Activated T-cell treated with anti-CD3 and anti-CD28 coated beads, Interleukin-2, amount 50 U/mL, for 72 hours (primary cell): Measurements from ENCODE around the gene APBB2. TPM values are rescaled to one million over a fixed set of nuclear protein-coding genes. Genes with fewer than 3 reads are reported as not detected.
"Not testable (repeated sequence)": the region's sequence is repeated elsewhere in the genome, so short reads cannot be mapped to it uniquely, and the experiment has no call there.

Experiments used
- ATAC-seq, 2 donors: fragments of 150-1000 bp; cut with Tn5 transposase; replicated peaks in 1 of 2; 2 replicates each; pipeline ENCODE4 v1.10.0; 2021; ENCODE audit warnings: moderate library complexity in 2 of 2, mild to moderate bottlenecking in 1 of 2
- DNase-seq, 2 donors: peaks; one replicate each; pipeline ENCODE4 v3.0.0; 2021 to 2022; ENCODE audit warnings: mixed read lengths in 1 of 2
- H3K27ac Mint-ChIP-seq: one replicate; pipeline ENCODE4 v1.8.0; 2022; ENCODE audit warnings: mild to moderate bottlenecking, moderate library complexity, mixed read lengths
- H3K27me3 Mint-ChIP-seq: one replicate; pipeline ENCODE4 v1.8.0; 2022; ENCODE audit warnings: low read depth, mixed read lengths
- H3K36me3 Mint-ChIP-seq, 2 donors: one replicate each; pipeline ENCODE4 v1.8.0; 2022; ENCODE audit warnings: mixed read lengths in 2 of 2, mild to moderate bottlenecking in 1 of 2; ENCODE audit not compliant: insufficient read depth in 2 of 2
- H3K4me1 Mint-ChIP-seq: one replicate; pipeline ENCODE4 v1.8.0; 2022; ENCODE audit warnings: low read depth, mixed read lengths
- H3K4me3 Mint-ChIP-seq, 2 donors: one replicate each; pipeline ENCODE4 v1.8.0; 2022; ENCODE audit warnings: mild to moderate bottlenecking in 2 of 2, mixed read lengths in 2 of 2, moderate library complexity in 2 of 2
- H3K9me3 Mint-ChIP-seq, 2 donors: one replicate each; pipeline ENCODE4 v1.8.0; 2022; ENCODE audit warnings: mixed read lengths in 2 of 2
- total RNA-seq, 2 donors: library from RNA; stranded (reverse); gene quantifications; one replicate each; pipeline ENCODE4 v1.2.3, GENCODE V29; 2022

Gene APBB2
- total RNA-seq, 2 donors from 2014 or later, result 6.8 to 8.6 TPM

DNA sequence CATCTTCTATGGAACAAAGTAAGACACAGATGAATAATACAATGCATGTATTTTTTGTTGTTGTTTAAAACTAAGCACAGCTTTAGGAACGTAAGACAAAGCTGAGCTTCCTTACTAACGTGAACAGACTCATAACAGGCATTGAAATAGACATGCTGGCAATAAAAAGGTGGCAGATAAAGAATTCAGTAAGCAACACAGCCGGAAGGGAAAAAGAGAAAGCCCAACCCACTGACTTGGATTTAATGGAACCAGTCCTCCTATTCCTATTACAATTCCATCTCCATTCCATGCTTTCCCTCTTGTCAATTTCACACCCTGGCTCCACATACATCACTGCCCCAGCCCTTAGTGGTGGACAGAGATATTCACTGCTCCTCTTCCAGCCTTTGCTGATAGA, 282.5 kb downstream of the APBB2 start:
- H3K27ac Mint-ChIP-seq, result no peak overlapping the region
- peaks cover 8% of the 10 kb centered on the region for H3K4me1 Mint-ChIP-seq

GRCh38 chr4:40931238-40931637, 283.1 kb downstream of the APBB2 start:
- Mint-ChIP-seq H3K9me3 (no peaks in the 10 kb centered on the region), H3K27me3 (peaks cover 18% of the 10 kb centered on the region), H3K4me1 (peaks cover 12% of the 10 kb centered on the region), H3K27ac (no peak overlapping the region), H3K36me3 (no peaks in the 10 kb centered on the region), H3K4me3 (no peak overlapping the region)
- no peak for DNase-seq
- no peak for ATAC-seq

More for the DNA sequence above, 282.5 kb downstream of the APBB2 start:
- Mint-ChIP-seq H3K36me3 (no peaks in the 10 kb centered on the region), H3K27me3 (peaks cover 12% of the 10 kb centered on the region), H3K9me3 (no peaks in the 10 kb centered on the region), H3K4me3 (no peak overlapping the region)
- DNase-seq, result no peak
- no peak for ATAC-seq

- Mint-ChIP-seq H3K4me3 (peak overlapping the region in 1 of 2 donors; percentile 52), H3K9me3 (no peaks in the 10 kb centered on the region), H3K27me3 (peaks cover 20% of the 10 kb centered on the region), H3K36me3 (no peaks in the 10 kb centered on the region), H3K27ac (peak overlapping the region; percentile 49), H3K4me1 (peaks cover 12% of the 10 kb centered on the region)
- ATAC-seq (peak; percentile 35 to 73), DNase-seq (no peak)
Measured at GRCh38 chr4:40927074-40927473, 287.3 kb downstream of the APBB2 start.

DNA sequence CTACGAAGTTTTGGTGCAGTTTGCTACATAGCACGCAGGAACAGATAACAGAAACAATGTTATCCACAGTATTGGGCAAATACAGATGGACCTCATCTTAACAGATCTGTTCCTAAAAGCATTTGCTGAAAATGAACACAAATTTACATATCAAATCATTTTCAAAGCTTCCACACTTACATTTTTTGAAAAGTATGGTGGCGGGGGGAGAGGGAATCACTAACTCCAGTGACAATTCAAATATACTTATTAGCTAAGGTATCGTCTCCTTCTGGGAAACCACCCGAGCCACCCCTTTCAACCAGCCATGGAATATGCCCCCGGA, 289.6 kb downstream of the APBB2 start:
- H3K27ac Mint-ChIP-seq, result no peak overlapping the region

GRCh38 chr4:40924096-40924792, 290.1 kb downstream of the APBB2 start:
- H3K27me3 Mint-ChIP-seq, result peaks cover 20% of the 10 kb centered on the region
- DNase-seq (peak; percentile 85 to 87), ATAC-seq (peak; percentile 72 to 79)
- H3K27ac Mint-ChIP-seq, result peak overlapping the region; percentile 77
- H3K4me3 Mint-ChIP-seq, result no peak overlapping the region
- H3K4me1 Mint-ChIP-seq, result peaks cover 18% of the 10 kb centered on the region
- H3K36me3 Mint-ChIP-seq, result no peaks in the 10 kb centered on the region
- H3K9me3 Mint-ChIP-seq, result no peaks in the 10 kb centered on the region

More for the DNA sequence above, 289.6 kb downstream of the APBB2 start:
- no peak for ATAC-seq
- peaks cover 18% of the 10 kb centered on the region for H3K4me1 Mint-ChIP-seq
- peaks cover 20% of the 10 kb centered on the region for H3K27me3 Mint-ChIP-seq
- no peak overlapping the region for H3K4me3 Mint-ChIP-seq
- no peaks in the 10 kb centered on the region for H3K9me3 Mint-ChIP-seq
- no peak for DNase-seq
- no peaks in the 10 kb centered on the region for H3K36me3 Mint-ChIP-seq

DNA sequence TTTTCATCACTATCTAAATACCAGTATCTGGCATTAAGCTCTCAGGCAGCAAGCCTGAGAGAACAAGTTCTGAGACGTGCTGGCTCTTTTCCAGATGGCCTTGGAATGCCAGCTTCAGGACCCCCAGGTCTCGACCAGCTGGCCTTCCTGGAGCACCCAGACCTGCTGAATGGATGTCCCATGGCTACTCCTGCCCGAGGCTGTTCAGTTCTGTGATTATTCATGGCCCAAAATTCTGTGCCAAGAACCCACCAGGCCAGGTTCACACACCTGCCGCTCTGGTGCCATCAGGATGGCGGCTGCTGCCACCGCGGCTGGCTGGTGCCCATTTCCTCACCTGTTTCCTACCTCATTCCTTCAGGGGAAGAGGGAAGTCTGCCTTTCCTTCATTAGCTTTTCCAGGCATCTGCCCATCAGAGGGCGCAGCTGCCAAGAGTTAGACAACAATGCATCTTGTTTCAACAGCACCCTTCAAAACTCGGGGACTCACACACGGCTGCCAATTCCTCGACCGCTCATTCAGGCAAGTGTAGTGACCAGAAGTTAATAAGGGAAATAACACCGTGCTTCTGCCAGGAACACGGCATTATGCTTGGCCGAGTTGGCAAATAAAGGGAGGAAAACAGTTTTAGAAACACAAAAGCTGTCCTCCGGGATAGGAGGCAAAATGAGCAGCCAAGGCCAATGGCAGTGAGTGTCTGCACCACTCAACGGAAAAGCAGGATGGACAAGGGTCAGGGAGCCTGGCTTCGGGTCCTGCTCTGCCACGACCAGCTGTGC, 290.8 kb downstream of the APBB2 start:
- DNase-seq, result no peak
- no peaks in the 10 kb centered on the region for H3K36me3 Mint-ChIP-seq
- no peak for ATAC-seq
- H3K4me1 Mint-ChIP-seq, result peaks cover 18% of the 10 kb centered on the region
- no peak overlapping the region for H3K27ac Mint-ChIP-seq
- H3K4me3 Mint-ChIP-seq, result no peak overlapping the region
- H3K9me3 Mint-ChIP-seq, result no peaks in the 10 kb centered on the region
- peaks cover 20% of the 10 kb centered on the region for H3K27me3 Mint-ChIP-seq

DNA sequence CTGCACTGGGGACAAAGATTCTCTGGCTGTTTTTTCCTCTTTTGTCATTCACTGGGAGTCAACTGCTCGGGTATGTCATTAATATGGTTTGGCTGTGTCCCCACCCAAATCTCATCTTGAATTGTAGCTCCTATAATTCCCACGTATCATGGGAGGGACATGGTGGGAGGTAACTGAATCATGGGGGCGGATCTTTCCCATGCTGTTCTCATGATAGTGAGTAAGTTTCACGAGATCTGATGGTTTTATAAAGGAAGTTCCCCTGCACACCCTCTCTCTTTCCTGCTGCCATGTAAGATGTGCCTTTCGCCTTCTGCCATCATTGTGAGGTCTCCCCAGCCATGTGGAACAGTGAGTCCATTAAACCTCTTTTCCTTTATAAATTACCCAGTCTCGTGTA, 294.4 kb downstream of the APBB2 start:
- H3K9me3 Mint-ChIP-seq, H3K27me3 Mint-ChIP-seq, H3K27ac Mint-ChIP-seq, DNase-seq, H3K4me3 Mint-ChIP-seq, ATAC-seq, H3K36me3 Mint-ChIP-seq: not testable (repeated sequence)
- peaks cover 24% of the 10 kb centered on the region for H3K4me1 Mint-ChIP-seq

DNA sequence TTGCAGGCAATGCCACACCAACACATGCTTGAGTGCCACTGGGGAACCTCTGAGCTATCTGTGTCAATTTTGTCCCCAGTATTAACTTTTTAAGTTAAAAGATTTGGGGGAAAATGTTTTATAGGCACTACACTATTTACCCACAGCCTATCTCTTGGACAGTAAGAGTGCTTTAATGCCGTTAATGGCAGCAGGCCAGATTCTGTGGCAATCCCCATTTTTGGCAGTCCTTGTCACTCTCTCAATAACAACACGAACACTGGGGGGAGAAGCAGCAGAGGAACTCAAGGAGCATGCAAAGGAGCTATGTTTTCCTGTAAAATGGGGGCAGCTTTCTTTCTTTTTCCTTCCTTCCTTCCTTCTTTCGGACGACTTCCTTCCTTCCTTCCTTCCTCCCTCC, 296.0 kb downstream of the APBB2 start:
- no peak overlapping the region for H3K27ac Mint-ChIP-seq
- no peaks in the 10 kb centered on the region for H3K9me3 Mint-ChIP-seq
- peaks cover 0 to 3% of the 10 kb centered on the region in 2 donors for H3K36me3 Mint-ChIP-seq
- H3K4me3 Mint-ChIP-seq, result no peak overlapping the region
- H3K4me1 Mint-ChIP-seq, result peaks cover 33% of the 10 kb centered on the region
- no peak for DNase-seq
- no peaks in the 10 kb centered on the region for H3K27me3 Mint-ChIP-seq
- no peak for ATAC-seq

GRCh38 chr4:40916880-40917279, 297.5 kb downstream of the APBB2 start:
- Mint-ChIP-seq H3K27me3 (no peaks in the 10 kb centered on the region), H3K27ac (no peak overlapping the region), H3K4me3 (no peak overlapping the region), H3K4me1 (peaks cover 38% of the 10 kb centered on the region), H3K36me3 (peaks cover 0 to 3% of the 10 kb centered on the region in 2 donors), H3K9me3 (no peaks in the 10 kb centered on the region)
- ATAC-seq, result peak; percentile 71 to 73
- peak; percentile 65 to 72 for DNase-seq

GRCh38 chr4:40916218-40916555, 298.2 kb downstream of the APBB2 start:
- Mint-ChIP-seq H3K36me3 (peaks cover 0 to 3% of the 10 kb centered on the region in 2 donors), H3K27me3 (no peaks in the 10 kb centered on the region), H3K9me3 (no peaks in the 10 kb centered on the region), H3K4me1 (peaks cover 42% of the 10 kb centered on the region), H3K27ac (no peak overlapping the region), H3K4me3 (peak overlapping the region in 1 of 2 donors; percentile 50)
- DNase-seq (no peak), ATAC-seq (no peak)

- H3K36me3 Mint-ChIP-seq, result peaks cover 0 to 3% of the 10 kb centered on the region in 2 donors
- ATAC-seq, result peak; percentile 66 to 75
- DNase-seq, result peak; percentile 22 to 34
- H3K27me3 Mint-ChIP-seq, result no peaks in the 10 kb centered on the region
- no peaks in the 10 kb centered on the region for H3K9me3 Mint-ChIP-seq
- peaks cover 46% of the 10 kb centered on the region for H3K4me1 Mint-ChIP-seq
- H3K4me3 Mint-ChIP-seq, result peak overlapping the region; percentile 50 to 62
- peak overlapping the region; percentile 19 for H3K27ac Mint-ChIP-seq
Measured at GRCh38 chr4:40915318-40916217, 298.8 kb downstream of the APBB2 start.

- Mint-ChIP-seq H3K4me3 (no peak overlapping the region), H3K9me3 (no peaks in the 10 kb centered on the region), H3K27me3 (no peaks in the 10 kb centered on the region), H3K27ac (no peak overlapping the region), H3K36me3 (peaks cover 0 to 3% of the 10 kb centered on the region in 2 donors), H3K4me1 (peaks cover 70% of the 10 kb centered on the region)
- ATAC-seq (no peak), DNase-seq (no peak)
Measured at GRCh38 chr4:40912460-40913184, 301.7 kb downstream of the APBB2 start.
